ACHN (cell line): ENCODE data around the gene ATP11C.

Source experiments
- DNase-seq: peaks from one replicate; pipeline ENCODE4 v3.0.0-alpha.2; 2015
- in situ Hi-C: cut with HindIII; loops from 2 replicates; pipeline ENCODE4 v1.10.0; 2017; ENCODE audit warnings: low sequenced_read_pairs, low pct_ligation_motif_present, low pct_unique_long_range_greater_than_20kb

ATP11C gene

GRCh38 chrX:139826065-139827044 lies 106.5 kb downstream of the ATP11C start:
- in situ Hi-C loops = no loop called here
- DNase-seq = no peak

GRCh38 chrX:139825618-139826017 lies 107.2 kb downstream of the ATP11C start:
- in situ Hi-C loops = no loop called here
- no peak for DNase-seq

- in situ Hi-C loops = no loop called here
- DNase-seq = no peak
These were observed 109.0 kb downstream of the ATP11C start for GRCh38 chrX:139823806-139824205.

DNA sequence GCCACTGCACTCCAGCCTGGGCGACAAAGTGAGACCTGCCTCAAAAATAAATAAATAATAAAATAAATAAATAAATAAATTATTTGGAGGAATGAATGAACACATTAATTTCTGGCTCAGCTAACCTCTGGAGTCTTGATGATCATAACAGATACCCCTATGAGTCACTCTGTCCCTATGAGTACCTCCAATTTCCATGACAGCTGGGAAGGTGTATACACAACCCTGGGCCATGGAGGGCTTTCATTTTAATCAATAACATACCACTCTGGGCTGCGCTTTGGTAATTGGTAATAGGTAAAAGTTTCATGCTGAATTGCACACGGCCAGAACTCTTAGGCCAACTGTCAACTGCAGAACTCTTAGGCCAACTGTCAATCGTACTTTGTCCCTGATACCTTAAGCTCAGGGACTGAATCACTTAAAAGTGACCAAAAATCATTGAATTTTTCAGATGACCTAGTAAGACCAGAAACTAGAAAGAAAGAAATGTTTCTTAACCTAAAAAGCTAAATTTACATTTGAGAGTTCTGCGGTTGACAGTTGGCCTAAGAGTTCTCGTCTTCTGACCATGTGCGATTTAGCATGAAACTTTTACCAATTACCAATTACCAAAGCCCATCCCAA lies 112.4 kb downstream of the ATP11C start:
- in situ Hi-C loops = no loop called here
- no peak for DNase-seq

DNA sequence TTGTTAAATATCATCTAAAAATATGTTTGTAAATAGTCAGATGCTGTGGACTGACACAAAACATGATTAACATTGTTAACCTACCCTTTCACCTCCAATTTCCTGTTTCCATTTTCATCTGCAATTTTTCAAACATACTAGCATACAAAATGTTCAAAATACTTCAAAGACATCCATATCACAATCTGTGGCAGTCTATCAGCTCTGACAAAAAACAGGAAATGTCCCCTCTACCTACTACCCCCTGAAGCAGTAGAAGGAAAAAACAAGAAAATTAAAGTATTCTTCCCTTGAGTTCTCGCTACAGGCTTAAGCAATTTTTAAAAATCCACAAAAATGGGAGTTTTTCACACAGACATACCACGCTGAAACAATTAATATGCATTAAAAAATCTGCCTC lies 116.6 kb downstream of the ATP11C start:
- in situ Hi-C loops = no loop called here
- no peak for DNase-seq

- in situ Hi-C loops = no loop called here
- DNase-seq = no peak
These were observed 117.1 kb downstream of the ATP11C start for GRCh38 chrX:139815771-139816170.

GRCh38 chrX:139811942-139812629 lies 120.8 kb downstream of the ATP11C start:
- in situ Hi-C loops = no loop called here
- no peak for DNase-seq

DNA sequence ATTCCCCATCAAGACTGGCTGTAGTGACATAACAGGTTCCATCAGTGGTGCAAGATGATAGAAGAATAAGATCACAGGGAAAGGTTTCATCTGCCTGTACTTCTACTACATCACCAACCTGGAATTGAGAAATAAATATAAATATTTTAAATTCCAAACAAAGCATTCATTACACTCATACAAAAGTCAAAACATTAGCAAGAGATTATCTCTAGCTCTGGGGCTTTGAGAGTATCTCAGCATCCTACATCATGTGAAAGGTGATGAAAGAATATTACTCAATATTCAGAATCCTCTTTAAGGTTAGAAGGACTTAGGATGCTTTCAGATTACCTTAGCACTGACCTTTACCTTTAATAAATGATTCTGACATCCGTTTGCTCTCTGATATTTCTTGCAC lies 128.4 kb downstream of the ATP11C start:
- no peak for DNase-seq
- in situ Hi-C loops = no loop called here

DNA sequence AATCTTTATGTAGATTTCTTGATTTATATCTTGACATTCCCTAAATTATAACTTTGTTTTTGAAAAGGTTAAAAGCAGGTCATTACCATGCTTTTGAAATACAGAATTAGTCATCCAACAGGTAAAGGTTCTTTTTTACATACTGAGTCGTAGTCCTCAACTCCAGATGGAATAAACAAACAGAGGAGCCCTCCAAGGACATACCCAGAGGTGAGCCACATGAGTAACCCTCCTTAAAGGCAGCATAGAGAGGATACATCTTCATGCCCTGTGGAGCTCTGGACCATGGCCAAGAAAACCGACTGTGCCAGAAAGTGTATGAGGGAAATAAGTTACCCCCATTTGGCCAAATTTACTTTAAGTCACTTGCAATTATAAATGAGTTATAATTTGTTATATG lies 129.6 kb downstream of the ATP11C start:
- in situ Hi-C loops = no loop called here
- peak; percentile 2 for DNase-seq

DNA sequence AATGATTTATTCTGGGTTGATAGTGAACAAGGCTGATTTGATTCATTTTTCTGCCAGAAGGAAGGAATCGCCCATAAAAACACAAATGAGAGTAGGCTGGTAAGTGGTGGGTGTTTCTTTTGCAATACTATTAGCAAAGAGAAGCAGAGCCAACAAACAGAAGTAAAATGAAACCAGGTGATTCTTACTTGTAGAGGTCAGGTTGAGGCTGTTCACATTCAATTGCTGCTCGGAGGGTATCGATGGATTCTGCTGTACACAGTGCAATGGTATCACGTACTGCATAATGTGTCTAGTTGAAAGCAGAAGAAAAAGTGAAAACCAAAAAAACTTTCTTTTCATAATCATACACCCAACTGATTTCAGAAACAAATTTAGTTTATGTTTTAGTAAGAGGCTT lies 130.8 kb downstream of the ATP11C start:
- DNase-seq = no peak
- in situ Hi-C loops = no loop called here

GRCh38 chrX:139801397-139801813 lies 131.4 kb downstream of the ATP11C start:
- in situ Hi-C loops = no loop called here

GRCh38 chrX:139798701-139799100 lies 134.2 kb downstream of the ATP11C start:
- in situ Hi-C loops = no loop called here
- no peak for DNase-seq

More at GRCh38 chrX:139801397-139801813, 131.4 kb downstream of the ATP11C start:
- DNase-seq = no peak

DNA sequence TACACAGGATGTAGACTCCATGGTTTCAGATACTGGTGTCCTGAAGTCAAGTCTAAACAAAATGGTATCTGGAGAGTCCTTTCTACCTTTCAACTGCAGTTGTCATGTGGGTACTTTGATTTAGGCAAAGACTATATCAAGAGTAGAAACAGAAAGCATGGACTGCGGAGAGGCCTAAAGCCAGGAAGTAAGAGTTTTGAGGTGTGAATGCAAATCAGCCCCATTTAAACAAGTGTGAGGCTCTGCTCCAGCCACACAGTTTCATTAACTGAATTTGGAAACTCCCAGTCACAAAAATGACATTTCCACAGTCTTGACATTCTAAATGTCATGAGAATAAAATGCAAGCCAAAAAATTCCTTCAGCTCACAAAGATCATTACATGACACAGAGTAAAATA lies 137.7 kb downstream of the ATP11C start:
- in situ Hi-C loops = no loop called here
- no peak for DNase-seq

GRCh38 chrX:139787601-139788000 lies 145.3 kb downstream of the ATP11C start:
- no peak for DNase-seq
- in situ Hi-C loops = no loop called here

- DNase-seq = no peak
- in situ Hi-C loops = no loop called here
These were observed 148.0 kb downstream of the ATP11C start for GRCh38 chrX:139784807-139785206.

- DNase-seq = no peak
- in situ Hi-C loops = no loop called here
These were observed 148.9 kb downstream of the ATP11C start for GRCh38 chrX:139783959-139784358.

- DNase-seq = no peak
- in situ Hi-C loops = no loop called here
These were observed 149.8 kb downstream of the ATP11C start for GRCh38 chrX:139783030-139783429.

DNA sequence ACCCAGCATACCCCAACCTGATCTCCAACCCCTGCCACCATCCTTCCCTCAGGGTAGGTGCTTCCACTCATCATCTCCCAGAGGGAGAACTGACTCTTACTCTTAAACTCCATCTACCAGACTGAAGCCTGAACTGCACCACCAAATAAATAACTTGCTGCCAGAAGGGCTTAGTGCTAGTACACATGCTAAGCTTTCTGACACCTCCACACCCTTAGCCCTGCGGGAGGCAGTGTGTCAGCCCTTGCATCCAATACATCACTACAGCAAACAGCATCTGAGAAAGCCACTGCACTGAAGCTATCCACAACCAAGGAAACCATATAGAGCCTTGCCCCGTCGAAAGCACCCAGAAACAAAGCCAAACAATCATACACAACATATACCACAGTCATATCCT lies 156.3 kb downstream of the ATP11C start:
- DNase-seq = no peak
- in situ Hi-C loops = no loop called here

DNA sequence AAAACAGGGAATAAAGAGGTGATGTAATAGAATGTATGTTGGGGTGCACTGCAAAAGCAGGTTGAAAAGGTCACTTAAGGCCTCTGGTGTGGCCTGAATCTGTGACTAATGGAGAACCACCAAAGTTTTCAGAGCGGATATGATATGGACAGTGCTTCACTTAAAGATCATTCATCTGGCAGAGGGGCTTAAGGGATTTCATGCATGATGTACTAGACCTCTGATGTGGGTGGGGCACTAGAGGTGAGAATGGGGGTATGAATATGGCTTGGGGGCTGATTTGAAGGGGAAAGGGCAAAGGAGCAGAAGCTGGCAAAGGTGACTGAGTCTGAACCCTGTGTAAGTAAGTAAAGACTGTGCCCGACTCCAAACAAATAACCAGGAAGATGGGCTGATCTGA lies 162.5 kb downstream of the ATP11C start:
- in situ Hi-C loops = no loop called here
- DNase-seq = no peak
